Psoas muscle (tissue), 8 donors: ENCODE measurements around the gene MCAT. TPM values are rescaled to one million over a fixed set of nuclear protein-coding genes. Genes with fewer than 3 reads are reported as not detected.

ENCODE experiments used
- ATAC-seq, 4 donors: fragments of 200-7000 bp; cut with Tn5 transposase; one replicate each; pipeline ENCODE4 v1.9.1; 2020; ENCODE audit warnings: moderate library complexity in 3 of 4, mild to moderate bottlenecking in 2 of 4
- DNase-seq, 2 donors: peaks; one replicate each; pipeline ENCODE4 v3.0.0-alpha.2; 2020
- H3K27ac ChIP-seq: fragments of 200-600 bp; one replicate; pipeline ENCODE4 v1.8.0; 2022
- H3K27me3 ChIP-seq, 3 donors: fragments of 200-600 bp in 1 of 3; one replicate each; pipeline versions ENCODE4 v1.6.1 to v1.8.0; 2013 to 2022; ENCODE audit warnings: low read length in 2 of 3, mild to moderate bottlenecking in 2 of 3, moderate library complexity in 1 of 3; ENCODE audit not compliant: insufficient read depth in 3 of 3
- H3K36me3 ChIP-seq, 2 donors: fragments of 200-600 bp in 1 of 2; one replicate each; pipeline versions ENCODE4 v1.6.1 to v1.8.0; 2013 to 2022; ENCODE audit warnings: low read depth in 1 of 2, mild to moderate bottlenecking in 1 of 2, moderate library complexity in 1 of 2; ENCODE audit not compliant: insufficient read depth in 1 of 2
- H3K4me1 ChIP-seq: fragments of 200-600 bp; one replicate; pipeline ENCODE4 v1.8.0; 2022
- H3K4me3 ChIP-seq: fragments of 200-600 bp; one replicate; pipeline ENCODE4 v1.8.0; 2022; ENCODE audit warnings: mild to moderate bottlenecking
- H3K9me3 ChIP-seq: fragments of 200-600 bp; one replicate; pipeline ENCODE4 v1.8.0; 2022
- CTCF ChIP-seq: fragments of 200-600 bp; IDR thresholded peaks from one replicate; pipeline ENCODE4 v1.8.0; 2022; ENCODE audit warnings: antibody characterized with exemption
- WGBS, 3 donors: extraction: QIAGEN DNeasy Blood & Tissue Kit; methylation state at CpG; one replicate each; pipeline versions ENCODE4 v1.1.6 to v1.1.7; 2013; 5-methylcytosine and 5-hydroxymethylcytosine counted together
- intact Hi-C, 2 donors: fragments of 100-400 bp; cut with DNase I; formaldehyde crosslinking; loops; one replicate each; pipeline versions ENCODE4 v1.11.0 to v1.14.2; 2022
- polyA plus RNA-seq, 3 donors: library from polyadenylated mRNA; stranded (reverse); fragments of 200-250 nt; gene quantifications; one replicate each; pipeline ENCODE4 v1.2.3, GENCODE V29; 2013
- total RNA-seq, 4 donors: library from RNA; stranded (reverse); fragmentation: NEBNext Ultra II Directional in 2 of 4; extraction: Animal tissue kit (Norgen Biotek cat#: 25700) in 2 of 4; gene quantifications; one replicate each; pipeline versions ENCODE4 v1.2.1 to v1.2.4, GENCODE V29; 2021 to 2023
- donor health status: healthy with polysubstance abuse.
- donor health status: DM: no; HTN: no; CAD: no; lungs with moderate emphysema.
- donor health status: Bipolar disorder and iron deficiency.
- donor health status: healthy.
- donor health status: DM: yes; HTN: yes; CAD: no.
- donor health status: DM: no; HTN: no; CAD: no.
- donor health status: DM: no; HTN: no; CAD: no.
- donor health status: DM: yes; HTN: yes; CAD: no.

MCAT gene
- total and polyA plus RNA-seq, 7 donors: 14.8 to 33.4 (median 21.7) TPM

- Histone ChIP-seq H3K27me3 (no peaks in the 10 kb centered on the region), H3K4me3 (no peak overlapping the region), H3K9me3 (peaks cover 6% of the 10 kb centered on the region), H3K4me1 (no peaks in the 10 kb centered on the region), H3K36me3 (no peaks in the 10 kb centered on the region), H3K27ac (no peak overlapping the region)
- WGBS, 3 donors: 53 to 62% (median 62%) methylated on average over 4 of the region's 4 CpGs
- no peak for DNase-seq
- ATAC-seq: no peak
- no peak for TF ChIP-seq CTCF
- intact Hi-C loops: loop anchor here in 1 of 2 donors (5.0 to 10.0 kb wide), 2 partner anchors 227 to 310 kb away; no protein-coding TSS in a partner anchor
Observed at GRCh38 chr22:43094551-43094950, 48.6 kb downstream of the MCAT start.

- no peak for ATAC-seq
- no peak overlapping the region for H3K27ac ChIP-seq
Observed at GRCh38 chr22:43094085-43094484, 49.1 kb downstream of the MCAT start.

GRCh38 chr22:43092085-43092484, 51.1 kb downstream of the MCAT start:
- no peak for TF ChIP-seq CTCF
- no peaks in the 10 kb centered on the region for H3K36me3 ChIP-seq
- H3K4me1 ChIP-seq: no peaks in the 10 kb centered on the region
- intact Hi-C loops: loop anchor here in 1 of 2 donors (5.0 to 10.0 kb wide), 2 partner anchors 225 to 307 kb away; no protein-coding TSS in a partner anchor
- H3K27ac ChIP-seq: no peak overlapping the region
- peaks cover 6% of the 10 kb centered on the region for H3K9me3 ChIP-seq
- no peaks in the 10 kb centered on the region for H3K27me3 ChIP-seq
- ATAC-seq (no peak), DNase-seq (no peak)
- no peak overlapping the region for H3K4me3 ChIP-seq
- WGBS, 3 donors: 77 to 83% (median 81%) methylated on average over 9 of the region's 9 CpGs

More at GRCh38 chr22:43094085-43094484, 49.1 kb downstream of the MCAT start:
- DNase-seq: peak in 1 of 2 donors; percentile 47
- Histone ChIP-seq H3K27me3 (no peaks in the 10 kb centered on the region), H3K9me3 (peaks cover 6% of the 10 kb centered on the region), H3K36me3 (no peaks in the 10 kb centered on the region), H3K4me1 (no peaks in the 10 kb centered on the region), H3K4me3 (no peak overlapping the region)
- intact Hi-C loops: loop anchor here in 1 of 2 donors (5.0 to 10.0 kb wide), 2 partner anchors 227 to 309 kb away; no protein-coding TSS in a partner anchor
- WGBS, 3 donors: 37 to 64% (median 50%) methylated on average over 7 of the region's 7 CpGs
- no peak for TF ChIP-seq CTCF

GRCh38 chr22:43090130-43090789, 52.9 kb downstream of the MCAT start:
- 50 to 58% (median 58%) methylated on average over 6 of the region's 6 CpGs for WGBS, 3 donors
- H3K27me3 ChIP-seq: no peaks in the 10 kb centered on the region
- no peaks in the 10 kb centered on the region for H3K9me3 ChIP-seq
- DNase-seq (peak in 1 of 2 donors; percentile 43), ATAC-seq (peak; percentile 44 to 75 (median 65))
- no peak overlapping the region for H3K27ac ChIP-seq
- intact Hi-C loops: loop anchor here in 1 of 2 donors (5.0 to 10.0 kb wide), 2 partner anchors 223 to 305 kb away; no protein-coding TSS in a partner anchor
- no peak for TF ChIP-seq CTCF
- H3K36me3 ChIP-seq: no peaks in the 10 kb centered on the region
- H3K4me1 ChIP-seq: no peaks in the 10 kb centered on the region
- no peak overlapping the region for H3K4me3 ChIP-seq
